BLaER1 (cell line): ENCODE results near the gene ZIC4.

Source experiments
- H3K27ac ChIP-seq: shearing (Covaris generic); formaldehyde crosslinking; 2 replicates; pipeline ENCODE4 v1.8.1; 2022
- H3K27me3 ChIP-seq: shearing (Covaris generic); formaldehyde crosslinking; 2 replicates; pipeline ENCODE4 v1.8.1; 2022
- H3K36me3 ChIP-seq: shearing (Covaris generic); formaldehyde crosslinking; 2 replicates; pipeline ENCODE4 v1.8.1; 2022
- H3K4me1 ChIP-seq: shearing (Covaris generic); formaldehyde crosslinking; 2 replicates; pipeline ENCODE4 v1.8.1; 2022
- H3K4me2 ChIP-seq: shearing (Covaris generic); formaldehyde crosslinking; 2 replicates; pipeline ENCODE4 v1.8.1; 2022
- H3K4me3 ChIP-seq: shearing (Covaris generic); formaldehyde crosslinking; 2 replicates; pipeline ENCODE4 v1.8.1; 2022
- H3K9ac ChIP-seq: shearing (Covaris generic); formaldehyde crosslinking; 2 replicates; pipeline ENCODE4 v1.8.1; 2022
- H3K9me3 ChIP-seq: shearing (Covaris generic); formaldehyde crosslinking; 2 replicates; pipeline ENCODE4 v1.8.1; 2022
- H4K20me1 ChIP-seq: shearing (Covaris generic); formaldehyde crosslinking; 2 replicates; pipeline ENCODE4 v1.8.1; 2022
- Cebpa-rat ChIP-seq: shearing (Covaris generic); IDR thresholded peaks from 2 replicates; pipeline ENCODE4 v1.8.1; 2022

The ZIC4 gene

GRCh38 chr3:147397875-147398812 is 8.2 kb downstream of the ZIC4 start:
- Histone ChIP-seq H3K27me3 (peaks cover 15% of the 10 kb centered on the region), H3K9ac (no peak overlapping the region), H3K9me3 (peaks cover 55% of the 10 kb centered on the region), H3K4me3 (no peak overlapping the region), H3K4me1 (no peaks in the 10 kb centered on the region), H3K36me3 (no peaks in the 10 kb centered on the region), H3K27ac (no peak overlapping the region), H3K4me2 (no peak overlapping the region), H4K20me1 (no peaks in the 10 kb centered on the region)
- no peak for TF ChIP-seq Cebpa-rat

- no peaks in the 10 kb centered on the region for H3K36me3 ChIP-seq
- no peaks in the 10 kb centered on the region for H4K20me1 ChIP-seq
- no peak overlapping the region for H3K4me3 ChIP-seq
- H3K9ac ChIP-seq = no peak overlapping the region
- no peak overlapping the region for H3K27ac ChIP-seq
- no peak overlapping the region for H3K4me2 ChIP-seq
- H3K9me3 ChIP-seq = peaks cover 63% of the 10 kb centered on the region
- H3K27me3 ChIP-seq = peaks cover 7% of the 10 kb centered on the region
- no peak for TF ChIP-seq Cebpa-rat
- H3K4me1 ChIP-seq = no peaks in the 10 kb centered on the region
These were observed 9.0 kb downstream of the ZIC4 start for GRCh38 chr3:147397155-147397874.

GRCh38 chr3:147396712-147397046 is 9.7 kb downstream of the ZIC4 start:
- H3K9me3 ChIP-seq = peaks cover 69% of the 10 kb centered on the region
- no peaks in the 10 kb centered on the region for H4K20me1 ChIP-seq
- no peak overlapping the region for H3K27ac ChIP-seq
- TF ChIP-seq Cebpa-rat = no peak
- no peak overlapping the region for H3K4me2 ChIP-seq
- no peaks in the 10 kb centered on the region for H3K36me3 ChIP-seq
- no peak overlapping the region for H3K4me3 ChIP-seq
- H3K27me3 ChIP-seq = peaks cover under 1% of the 10 kb centered on the region; the same call in 1 of the 2 replicates
- H3K4me1 ChIP-seq = no peaks in the 10 kb centered on the region
- H3K9ac ChIP-seq = no peak overlapping the region

GRCh38 chr3:147395899-147396711 is 10.2 kb downstream of the ZIC4 start:
- Histone ChIP-seq H3K9me3 (peaks cover 73% of the 10 kb centered on the region), H3K4me1 (no peaks in the 10 kb centered on the region), H3K4me3 (no peak overlapping the region), H4K20me1 (no peaks in the 10 kb centered on the region), H3K27ac (no peak overlapping the region), H3K4me2 (no peak overlapping the region), H3K36me3 (no peaks in the 10 kb centered on the region), H3K27me3 (peaks cover 2% of the 10 kb centered on the region; the same call in 1 of the 2 replicates), H3K9ac (no peak overlapping the region)
- no peak for TF ChIP-seq Cebpa-rat

- Histone ChIP-seq H3K4me1 (no peaks in the 10 kb centered on the region), H3K27me3 (peaks cover 14% of the 10 kb centered on the region), H3K4me3 (no peak overlapping the region), H3K36me3 (no peaks in the 10 kb centered on the region), H3K27ac (no peak overlapping the region), H3K9ac (no peak overlapping the region), H3K4me2 (no peak overlapping the region), H4K20me1 (no peaks in the 10 kb centered on the region), H3K9me3 (peaks cover 86% of the 10 kb centered on the region)
- TF ChIP-seq Cebpa-rat = no peak
These were observed 11.5 kb downstream of the ZIC4 start for GRCh38 chr3:147394884-147395225.

GRCh38 chr3:147393943-147394883 is 12.1 kb downstream of the ZIC4 start:
- Histone ChIP-seq H3K4me1 (no peaks in the 10 kb centered on the region), H3K9me3 (peaks cover 92% of the 10 kb centered on the region), H3K4me2 (no peak overlapping the region), H4K20me1 (no peaks in the 10 kb centered on the region), H3K4me3 (no peak overlapping the region), H3K36me3 (no peaks in the 10 kb centered on the region), H3K27me3 (peaks cover 21% of the 10 kb centered on the region), H3K9ac (no peak overlapping the region), H3K27ac (no peak overlapping the region)
- TF ChIP-seq Cebpa-rat = no peak

GRCh38 chr3:147393261-147393942 is 12.9 kb downstream of the ZIC4 start:
- Histone ChIP-seq H3K27ac (no peak overlapping the region), H3K4me2 (no peak overlapping the region), H3K9ac (no peak overlapping the region), H3K4me3 (no peak overlapping the region), H3K9me3 (peaks cover 98% of the 10 kb centered on the region), H4K20me1 (no peaks in the 10 kb centered on the region), H3K36me3 (no peaks in the 10 kb centered on the region), H3K27me3 (peaks cover 29% of the 10 kb centered on the region), H3K4me1 (no peaks in the 10 kb centered on the region)
- no peak for TF ChIP-seq Cebpa-rat

- Histone ChIP-seq H3K4me1 (no peaks in the 10 kb centered on the region), H3K4me3 (no peak overlapping the region), H3K27me3 (peaks cover 37% of the 10 kb centered on the region), H4K20me1 (no peaks in the 10 kb centered on the region), H3K36me3 (no peaks in the 10 kb centered on the region), H3K4me2 (no peak overlapping the region), H3K27ac (no peak overlapping the region), H3K9ac (no peak overlapping the region), H3K9me3 (peaks cover 98% of the 10 kb centered on the region)
- TF ChIP-seq Cebpa-rat = no peak
These were observed 13.8 kb downstream of the ZIC4 start for GRCh38 chr3:147392625-147392946.
